OCI-M2 (cell line): ENCODE measurements around the gene PLXNA1.

Experiments
- DNase-seq: peaks from one replicate; lab custom pipeline; 2025; ENCODE audit not compliant: unreplicated experiment; lab: John Stamatoyannopoulos, UW

The PLXNA1 gene

DNA sequence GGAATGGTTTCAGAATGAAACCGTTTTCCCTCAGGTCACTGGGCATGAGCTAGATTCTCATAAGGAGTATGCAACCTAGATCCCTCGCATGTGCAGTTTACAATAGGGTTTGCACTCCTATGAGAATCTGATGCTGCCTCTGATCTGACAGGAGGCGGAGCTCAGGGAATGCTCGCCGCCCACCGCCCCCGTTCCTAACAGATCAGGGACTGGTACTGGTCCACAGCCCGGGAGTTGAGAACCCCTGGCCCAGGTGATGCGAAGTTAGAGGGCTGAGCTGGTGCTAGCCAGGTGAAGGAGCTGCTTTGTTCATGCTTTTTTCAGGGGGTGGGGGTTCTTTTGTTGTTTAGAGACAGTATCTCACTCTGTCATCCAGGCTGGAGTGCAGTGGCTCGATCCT is 15.5 kb upstream of the PLXNA1 start:
- no peak for DNase-seq

DNA sequence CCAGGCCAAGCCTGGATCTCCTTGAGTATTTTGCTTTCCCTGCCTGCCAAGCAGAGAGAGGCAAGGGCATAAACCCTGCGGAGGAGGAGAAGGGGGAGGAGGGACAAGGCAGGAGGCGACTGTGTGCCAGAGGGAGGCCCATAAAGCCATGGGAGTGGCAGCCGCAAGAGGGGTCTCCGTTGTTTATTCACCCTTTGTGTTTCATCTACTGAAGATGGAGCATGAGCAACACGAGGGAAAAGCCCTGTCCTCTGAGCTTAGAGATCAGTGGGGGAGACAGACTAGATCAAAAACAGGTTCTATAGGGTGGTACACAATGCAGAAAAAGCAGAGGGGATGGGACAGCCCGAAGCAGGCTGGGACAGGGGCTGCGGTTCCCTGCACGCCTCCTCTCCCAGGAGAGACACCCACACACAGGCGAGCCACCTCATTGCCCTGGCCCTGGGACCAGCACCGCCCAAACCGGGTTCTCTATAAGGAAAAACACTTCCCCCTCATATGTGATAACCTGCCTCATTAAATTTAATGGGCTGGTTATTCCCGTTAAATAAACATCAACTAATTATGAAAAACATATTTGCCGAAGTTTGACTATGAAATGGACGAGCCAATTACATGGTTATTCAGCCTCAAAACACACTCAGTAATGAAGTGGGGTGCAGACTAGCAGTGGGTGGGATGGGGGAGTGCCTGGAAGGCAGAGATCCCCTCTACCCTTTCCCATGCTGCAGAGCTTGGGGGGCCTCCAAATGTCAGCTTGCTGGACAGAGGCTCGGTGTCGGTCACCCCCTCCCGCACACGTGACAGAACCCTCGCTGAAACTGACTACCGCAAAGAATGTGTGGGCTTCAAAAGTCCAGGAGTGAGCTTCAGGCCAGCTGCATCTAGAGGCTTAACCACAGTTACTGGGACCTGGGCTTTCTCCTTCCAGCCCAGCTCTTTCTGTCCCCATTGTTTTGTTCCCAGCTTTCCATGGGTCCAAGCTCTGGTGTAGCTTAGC is 14.2 kb upstream of the PLXNA1 start:
- no peak for DNase-seq

DNA sequence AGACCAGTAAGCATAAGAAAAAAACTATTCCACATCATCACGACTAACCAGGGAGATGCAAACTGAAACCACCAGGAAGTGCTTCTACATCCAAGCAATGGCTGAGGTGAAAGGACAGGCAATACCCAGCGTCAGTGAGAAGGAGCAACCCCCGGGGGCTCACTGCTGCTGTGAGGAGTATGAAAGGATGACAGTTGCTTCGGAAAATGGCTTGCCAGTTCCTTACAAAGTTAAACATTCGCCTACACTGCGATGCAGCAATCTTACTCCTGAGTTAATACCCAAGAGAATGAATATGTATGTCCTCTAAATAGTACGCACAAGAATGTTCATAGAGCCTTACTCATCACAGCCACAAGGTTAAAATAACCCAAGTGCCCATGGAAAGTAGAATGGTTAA is 13.3 kb upstream of the PLXNA1 start:
- DNase-seq = no peak

DNA sequence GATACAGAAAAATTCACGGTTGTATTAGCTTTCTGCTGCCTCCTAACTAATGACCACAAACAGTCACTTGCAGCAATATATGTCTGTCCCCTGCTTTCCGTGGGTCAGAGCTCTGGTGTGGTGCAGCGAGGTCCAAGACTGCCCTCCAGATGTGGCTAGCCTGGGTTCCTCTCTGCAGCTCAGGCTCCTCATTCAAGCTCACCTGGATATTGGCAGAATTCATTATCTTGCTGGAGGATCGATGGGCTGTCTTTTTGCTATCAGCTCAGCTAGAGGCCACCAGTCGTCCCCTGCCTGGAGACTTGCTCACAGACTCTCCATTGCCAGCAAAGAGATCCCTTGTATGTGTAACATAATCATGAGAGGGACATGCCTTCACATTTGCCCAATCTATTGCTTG is 12.8 kb upstream of the PLXNA1 start:
- DNase-seq = no peak

DNA sequence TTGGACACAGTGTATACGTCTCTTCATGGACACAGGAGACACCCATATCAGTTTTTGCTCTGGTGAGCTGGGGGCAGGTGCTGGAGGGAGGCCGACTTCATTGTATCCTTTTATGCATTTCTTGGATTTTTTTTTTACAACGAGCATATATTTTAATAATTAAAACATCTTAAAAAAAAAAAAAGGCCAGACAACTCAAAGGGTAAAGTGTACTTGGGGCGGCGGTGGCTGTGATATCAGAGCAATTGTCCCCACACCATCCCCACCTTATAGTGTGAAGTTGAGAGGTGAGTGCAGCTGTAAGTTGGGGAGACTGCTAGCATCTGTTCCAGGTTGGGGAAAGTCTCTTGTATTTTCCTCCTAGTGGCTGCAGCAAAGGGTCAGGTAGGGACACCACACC is 12.0 kb upstream of the PLXNA1 start:
- no peak for DNase-seq

DNA sequence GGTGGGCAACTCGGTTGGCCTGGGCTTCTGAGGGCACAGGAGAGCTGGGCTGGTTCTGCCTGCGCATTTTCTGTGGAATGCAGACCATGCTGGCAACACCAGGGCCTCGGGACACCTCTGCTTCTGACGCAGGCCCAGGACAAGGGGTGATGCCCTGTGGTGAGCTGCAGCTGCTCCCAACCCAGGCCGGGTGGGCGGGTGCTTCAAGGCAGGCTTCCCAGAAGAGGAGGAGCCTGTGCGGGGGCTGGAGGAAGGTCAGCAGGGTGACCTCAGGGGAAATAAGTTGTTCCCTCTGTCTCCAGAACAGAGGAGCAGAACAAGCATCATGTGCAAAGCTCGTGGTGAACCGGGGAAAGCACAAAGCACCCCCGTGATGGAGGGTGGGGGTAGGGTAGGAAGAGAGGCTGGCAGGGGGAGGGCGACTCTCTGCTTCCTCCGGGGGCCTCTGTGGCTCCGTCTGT is 11.0 kb upstream of the PLXNA1 start:
- DNase-seq = no peak

DNA sequence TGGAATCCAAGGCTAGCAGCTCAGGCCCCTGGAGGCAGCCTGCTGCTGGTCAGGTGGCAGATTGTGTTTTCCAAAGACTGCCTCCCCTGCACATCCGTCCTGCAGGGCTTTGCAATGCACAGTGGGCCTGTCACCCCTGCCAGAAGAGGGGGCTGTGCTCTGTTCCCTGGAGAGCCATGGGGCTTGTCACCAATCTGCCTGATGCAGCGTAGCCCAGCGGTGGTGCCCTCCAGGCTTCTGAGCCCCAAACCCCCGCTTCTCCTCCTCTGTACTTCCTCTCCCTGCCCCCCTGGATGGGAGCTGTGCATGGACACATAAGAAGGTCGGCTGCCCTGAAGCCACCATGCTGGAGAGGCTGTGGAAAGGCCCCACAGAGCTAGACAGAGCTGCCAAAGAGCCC is 10.0 kb upstream of the PLXNA1 start:
- DNase-seq = no peak

DNA sequence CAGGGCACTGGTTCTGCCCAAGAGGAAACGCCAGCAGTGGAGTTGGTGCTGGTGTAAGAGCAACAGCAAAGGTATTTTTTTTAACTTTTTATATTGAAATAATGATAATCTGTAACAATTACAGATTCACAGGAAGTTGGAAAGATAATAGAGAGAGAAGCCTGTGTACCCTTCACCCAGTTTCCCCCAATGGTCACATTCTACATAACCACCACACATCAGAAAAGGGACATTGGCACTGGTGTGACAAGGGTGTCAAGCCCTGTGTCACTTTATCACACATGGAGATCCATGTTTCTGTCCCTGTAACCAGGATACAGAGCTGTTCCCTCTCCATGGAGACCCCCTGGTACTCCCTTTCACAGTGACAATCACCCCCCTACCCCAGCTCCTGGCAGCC is 9.1 kb upstream of the PLXNA1 start:
- no peak for DNase-seq

DNA sequence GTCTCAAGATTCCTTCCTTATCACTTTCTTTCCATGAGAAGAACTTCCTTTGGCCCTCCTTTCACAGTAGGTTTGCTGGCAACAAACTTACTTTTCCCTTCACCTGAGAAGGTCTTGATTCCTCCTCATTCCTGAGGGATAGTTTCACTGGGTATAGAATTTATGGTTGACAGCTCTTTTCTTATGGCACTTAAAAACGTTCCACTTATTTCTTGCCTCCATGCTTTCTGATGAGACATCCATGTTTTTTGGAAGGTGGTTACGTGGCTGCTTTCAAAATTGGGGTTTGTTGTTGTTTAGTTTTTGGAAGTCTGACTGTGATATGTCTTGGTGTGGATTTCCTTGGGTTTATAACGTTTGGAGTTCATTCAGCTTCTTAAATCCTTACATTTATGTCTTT is 8.2 kb upstream of the PLXNA1 start:
- DNase-seq = no peak

DNA sequence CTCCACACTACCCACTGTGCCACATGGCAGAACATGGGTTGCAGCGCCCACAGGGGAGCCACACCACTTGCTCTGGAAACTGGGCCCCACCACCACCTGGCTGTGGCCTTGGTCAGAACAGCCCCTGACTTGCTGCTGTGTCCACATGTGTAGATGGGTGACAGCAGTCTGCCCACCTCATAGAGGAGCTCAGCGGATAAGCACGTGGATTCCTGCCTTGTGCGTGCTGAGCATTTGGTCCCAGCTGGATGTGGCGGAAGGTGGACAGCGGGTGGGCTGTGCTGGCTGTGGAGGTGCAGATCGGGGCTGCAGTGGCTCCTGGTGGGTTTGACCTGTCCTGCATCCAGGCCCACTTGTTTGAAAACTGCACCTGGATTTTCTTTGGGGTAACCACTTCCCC is 6.0 kb upstream of the PLXNA1 start:
- DNase-seq = no peak

DNA sequence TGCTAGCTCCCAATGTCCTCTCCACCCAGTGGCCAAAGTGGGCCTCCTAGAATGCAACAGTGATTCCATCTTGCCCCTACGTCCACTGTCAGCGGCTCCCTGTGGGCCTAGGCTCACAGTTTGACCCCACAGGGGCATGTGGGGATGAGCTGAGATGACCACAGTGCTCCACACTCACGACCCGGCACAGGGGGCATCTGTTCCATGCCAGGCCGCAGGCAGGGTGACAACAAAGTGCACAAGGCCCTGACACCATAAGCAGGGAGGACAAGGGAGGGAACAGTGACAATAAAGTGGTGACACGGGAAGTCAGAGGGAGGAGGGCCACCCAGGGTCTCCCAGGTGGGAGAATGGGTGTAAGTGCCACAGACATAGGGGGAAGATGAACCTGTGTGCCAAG is 5.1 kb upstream of the PLXNA1 start:
- no peak for DNase-seq

DNA sequence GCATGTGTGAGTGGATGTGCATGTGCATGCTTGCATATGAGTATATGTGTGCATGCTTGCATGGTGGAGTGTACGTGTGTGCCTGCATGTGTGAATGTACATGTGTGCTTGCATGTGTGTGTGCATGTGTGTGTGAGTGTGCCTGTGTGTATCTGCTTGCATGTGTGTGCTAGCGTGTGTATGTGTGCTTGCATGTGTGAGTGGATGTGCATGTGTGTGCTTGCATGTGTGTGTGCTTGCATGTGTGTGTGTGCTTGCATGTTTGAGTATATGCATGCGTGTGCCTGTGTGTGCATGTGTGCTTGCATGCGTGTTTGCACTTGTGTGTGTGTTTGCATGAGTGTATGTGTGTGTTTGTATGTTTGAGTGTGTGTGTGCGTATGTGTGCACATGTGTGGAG is 4.6 kb upstream of the PLXNA1 start:
- no peak for DNase-seq

DNA sequence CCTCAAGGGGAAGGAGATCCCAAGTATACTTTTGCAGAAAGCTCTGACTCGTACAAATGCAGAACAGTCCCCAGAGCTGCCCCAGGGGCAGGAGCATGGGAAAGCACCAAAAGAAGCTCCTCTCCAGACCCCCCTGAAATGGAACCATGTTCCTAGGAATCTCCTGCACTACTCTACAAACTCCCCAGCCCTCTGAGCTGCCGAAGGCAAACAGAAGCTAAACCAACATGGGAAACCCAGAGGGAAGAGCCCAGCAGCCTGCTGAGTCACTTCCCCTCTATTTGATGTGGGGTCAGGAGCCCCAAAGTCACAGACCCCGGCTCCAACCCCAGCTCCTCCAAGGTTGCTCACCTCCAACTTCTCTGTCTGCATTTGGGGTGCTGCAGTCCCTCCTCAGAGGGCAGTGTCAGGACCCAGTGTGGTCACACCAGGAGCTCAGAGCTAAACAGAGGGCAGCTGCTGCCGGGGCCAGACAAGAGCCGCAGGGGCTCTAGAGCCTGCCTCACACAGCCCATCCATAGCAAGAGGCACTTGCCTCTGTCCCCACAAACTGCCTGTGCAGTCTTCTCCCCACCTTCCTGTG is 3.8 kb upstream of the PLXNA1 start:
- DNase-seq = no peak

DNA sequence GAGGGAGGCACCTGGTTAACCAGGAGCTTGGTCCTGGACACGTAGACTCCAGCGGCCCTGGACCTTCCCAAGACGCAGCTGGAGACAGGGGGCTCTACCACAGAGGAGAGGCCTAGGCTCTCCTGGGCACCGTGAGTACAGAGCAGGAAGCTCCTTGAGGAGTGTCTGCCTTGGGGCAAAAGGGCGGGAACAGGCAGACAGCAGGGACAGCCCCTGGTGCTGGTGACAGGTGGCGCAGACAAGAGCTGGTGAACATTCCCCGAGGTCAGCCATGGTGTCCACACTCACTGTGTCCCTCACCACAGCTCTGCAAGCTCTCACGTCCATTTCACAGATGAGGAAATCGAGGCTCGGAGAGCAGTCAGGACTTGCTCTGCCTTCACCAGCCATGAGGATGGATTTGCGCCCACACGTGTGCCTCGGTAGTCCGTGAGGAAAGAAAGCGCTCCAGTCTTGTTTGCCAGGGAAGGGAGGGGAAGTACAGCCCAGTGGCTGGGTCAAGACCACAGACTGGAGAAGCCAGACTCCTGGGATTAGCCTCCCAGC is 2.6 kb upstream of the PLXNA1 start:
- no peak for DNase-seq

DNA sequence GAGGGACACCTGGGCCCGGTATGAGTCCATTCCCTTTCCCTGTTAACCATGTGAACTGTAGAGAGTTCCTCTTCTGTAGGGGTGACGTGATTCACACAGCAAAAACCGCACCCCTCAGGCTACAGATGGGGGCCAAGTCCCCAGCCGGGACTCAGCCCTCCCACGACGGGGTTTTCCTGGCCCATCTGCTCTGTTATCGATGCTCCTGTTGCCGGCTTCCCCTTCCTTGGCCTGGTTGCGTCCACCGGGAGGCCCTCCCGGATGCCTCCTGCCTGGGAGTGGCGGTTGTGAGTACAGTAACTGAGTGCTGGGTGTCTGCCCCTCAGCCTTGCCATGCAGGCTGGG is 817 bp upstream of the PLXNA1 start:
- DNase-seq = no peak

DNA sequence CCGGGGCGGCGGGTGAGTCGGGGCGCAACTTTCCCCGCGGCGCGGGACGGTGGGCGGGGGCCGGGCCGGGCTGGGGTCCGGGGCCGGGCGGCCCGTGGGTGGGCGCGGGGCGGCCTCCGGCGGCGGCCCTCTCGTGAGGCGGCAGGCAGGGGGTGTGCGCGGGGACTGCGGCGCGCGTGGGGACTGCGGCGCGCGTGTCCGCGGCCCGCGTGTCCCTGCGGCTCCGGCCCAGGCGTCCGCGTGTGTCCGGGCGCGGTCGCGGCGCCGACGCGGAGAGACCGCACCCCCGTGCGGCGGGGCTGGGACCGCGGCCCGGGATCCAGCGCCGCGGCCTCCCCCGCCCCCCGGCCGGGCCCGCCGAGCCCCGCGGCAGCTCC is 349 bp downstream of the PLXNA1 start:
- no peak for DNase-seq

DNA sequence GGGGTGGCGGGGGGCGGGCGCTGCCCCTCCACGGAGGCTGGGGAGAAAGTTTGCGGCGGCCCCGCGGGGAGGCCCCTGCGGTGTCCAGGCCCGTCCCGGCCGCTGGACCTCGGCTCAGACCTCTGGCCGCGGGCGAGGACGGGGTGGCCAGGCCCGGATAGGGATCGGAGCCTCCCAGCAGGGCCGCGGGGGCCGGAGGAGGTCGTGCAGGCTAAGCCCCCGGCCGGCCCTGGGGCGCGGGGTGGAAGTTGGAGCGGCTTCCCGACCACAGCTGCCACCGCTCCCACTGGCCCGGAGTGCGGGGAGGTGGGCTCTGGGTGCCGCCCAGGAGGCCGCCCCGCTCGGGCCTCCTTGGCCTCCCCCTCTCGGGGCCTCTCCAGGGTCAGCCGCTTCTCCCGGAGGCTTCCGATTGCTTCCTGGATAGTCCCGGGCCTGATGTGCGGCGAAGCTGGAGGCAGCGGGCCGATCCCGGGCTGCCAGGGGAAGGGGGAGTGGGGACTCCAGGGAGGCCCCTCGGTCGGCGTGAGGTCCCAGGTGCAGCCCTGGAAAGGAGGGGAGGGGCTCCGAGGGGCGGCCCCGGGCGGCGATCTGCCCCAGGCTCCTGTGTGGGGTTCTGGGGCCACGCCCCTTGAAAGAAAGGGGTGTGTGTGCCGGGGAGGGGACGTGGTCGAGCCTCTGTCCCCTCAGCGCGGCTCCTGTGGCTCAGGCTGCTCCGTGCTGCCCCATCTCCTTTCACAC is 907 bp downstream of the PLXNA1 start:
- DNase-seq = no peak

DNA sequence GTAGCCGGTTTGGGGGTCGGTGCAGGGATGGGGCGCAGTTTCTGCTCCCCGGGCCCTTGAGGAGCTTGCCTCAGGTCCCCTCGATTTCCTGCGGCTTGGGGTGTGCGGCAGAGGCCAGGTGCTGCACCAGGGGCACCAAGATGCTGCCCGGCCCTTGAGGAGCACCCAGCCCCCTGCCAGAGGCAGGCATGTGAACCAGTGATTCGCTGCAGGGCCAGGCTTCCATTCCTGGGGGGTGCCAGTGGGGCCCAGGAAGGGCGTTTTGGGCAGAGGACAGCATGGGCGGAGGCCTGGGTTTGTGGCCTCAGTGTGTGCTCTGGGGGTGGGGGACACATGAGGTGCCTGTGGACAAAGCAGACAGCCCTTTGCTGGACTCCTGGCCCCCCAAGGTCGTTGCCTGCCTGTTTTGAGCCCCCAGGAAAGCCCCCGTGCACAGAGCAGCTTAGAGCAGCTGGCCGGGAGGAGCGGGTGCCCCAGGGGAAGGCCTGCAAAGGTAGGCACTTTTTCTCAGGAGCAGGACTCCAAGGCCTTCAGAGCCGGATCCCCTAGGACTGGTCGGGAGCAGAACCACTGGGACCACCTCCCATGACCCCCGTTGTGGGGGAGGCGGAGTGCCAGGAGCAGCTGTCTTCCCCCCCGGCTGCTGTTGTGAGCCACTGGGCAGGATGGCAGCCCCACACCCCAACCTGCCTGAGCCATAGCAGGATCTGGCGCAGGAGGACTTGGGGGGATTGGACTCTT is 1.6 kb downstream of the PLXNA1 start:
- no peak for DNase-seq

DNA sequence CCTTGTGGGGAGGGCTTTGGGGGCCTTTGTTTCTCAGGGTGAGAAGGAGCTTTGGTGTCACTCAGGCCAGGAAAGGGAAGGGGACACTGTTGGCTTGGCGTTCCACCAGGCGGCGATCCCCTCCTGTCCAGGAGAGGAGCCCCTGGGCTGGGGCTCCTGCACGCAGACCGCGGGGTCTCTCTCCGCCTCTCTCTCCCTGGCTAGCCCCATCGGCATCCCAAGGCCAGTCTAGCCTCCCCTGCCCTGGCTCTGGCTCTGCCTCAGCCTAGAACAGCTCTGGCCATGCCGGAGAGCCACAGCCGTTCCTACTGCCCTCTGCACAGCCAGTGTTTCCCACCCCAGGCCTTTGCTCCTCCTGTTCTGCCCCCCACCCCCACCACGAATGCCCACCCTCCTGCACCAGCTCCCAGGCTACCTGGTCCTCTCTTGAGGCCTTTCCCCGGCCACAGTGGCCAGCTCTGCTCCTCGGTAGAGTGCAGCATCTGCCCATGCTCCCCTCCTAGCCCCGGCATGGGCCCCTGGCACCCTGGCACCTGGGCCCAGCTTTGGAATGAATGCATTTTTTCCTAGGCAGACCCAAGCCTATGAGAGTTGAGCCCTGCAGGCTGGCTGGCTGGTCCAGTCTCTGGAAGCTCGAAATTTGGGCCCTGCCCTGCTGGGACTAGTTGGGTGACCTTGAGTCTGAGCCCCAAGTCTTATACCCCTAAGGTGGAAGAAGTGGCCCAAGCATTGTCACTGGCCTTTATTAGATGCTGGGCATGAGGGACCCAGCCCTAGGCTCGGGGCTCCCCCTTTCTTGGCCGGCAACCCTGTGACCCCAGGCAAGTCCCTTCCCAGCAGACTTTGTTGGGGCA is 2.4 kb downstream of the PLXNA1 start:
- no peak for DNase-seq

DNA sequence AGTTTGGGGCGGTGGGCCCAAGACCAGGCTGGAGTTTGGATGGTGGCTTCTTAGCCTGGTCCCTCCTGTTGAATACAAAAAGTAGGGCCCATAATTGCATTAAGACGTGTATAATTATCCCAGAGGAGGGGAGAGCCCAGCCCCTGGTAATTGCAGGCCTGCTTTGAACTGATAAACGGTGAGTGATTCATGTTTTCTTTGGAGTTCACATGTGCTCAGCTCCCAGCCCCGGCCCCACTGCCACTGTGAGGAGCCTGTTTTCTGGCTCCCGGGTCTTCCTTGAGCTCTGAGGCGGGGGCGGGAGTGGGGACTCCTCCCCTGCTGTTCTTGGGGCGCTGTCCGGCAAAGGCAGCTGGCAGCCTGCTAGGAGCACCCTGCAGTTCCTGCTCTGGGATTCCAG is 3.1 kb downstream of the PLXNA1 start:
- no peak for DNase-seq
